HEK293 (cell line): ENCODE measurements around the gene C6orf163.

Experiments used
- CTCF ChIA-PET: fragments of 350-600 bp; formaldehyde crosslinking; extraction: SDS; loops from one replicate; lab custom pipeline; 2021; ENCODE audit warnings: antibody characterized with exemption; lab: Yijun Ruan, JAX
- POLR2A ChIA-PET: fragments of 300-600 bp; formaldehyde crosslinking; extraction: SDS; loops from one replicate; lab custom pipeline; 2020; ENCODE audit warnings: antibody characterized with exemption, inconsistent platforms; lab: Yijun Ruan, JAX
- H3K27ac ChIP-seq: fragments of 200-500 bp; sonication (Bioruptor generic); 2 replicates; pipeline ENCODE4 v1.5.1; 2014; ENCODE audit warnings: low read depth, low read length, control low read depth, inconsistent platforms; ENCODE audit errors: extremely low read depth
- H3K36me3 ChIP-seq, 2 experiments: fragments of 200-500 bp in 1 of 2; sonication (Bioruptor generic) in 1 of 2; 1 replicate in 1 of 2; 2 replicates in 1 of 2; pipeline ENCODE4 v1.5.1; 2014 to 2017; ENCODE audit warnings: inconsistent platforms in 2 of 2, low read length in 2 of 2; ENCODE audit not compliant: control insufficient read depth in 2 of 2, insufficient read depth in 1 of 2
- H3K4me1 ChIP-seq: fragments of 200-500 bp; sonication (Bioruptor generic); 2 replicates; pipeline ENCODE4 v1.5.1; 2014; ENCODE audit warnings: mild to moderate bottlenecking, low read length, inconsistent platforms; ENCODE audit not compliant: control insufficient read depth, insufficient read depth
- H3K4me3 ChIP-seq: 2 replicates; pipeline ENCODE4 v1.5.1; 2011; ENCODE audit warnings: low read depth, mild to moderate bottlenecking, control low read depth, low read length, moderate library complexity
- H3K9me3 ChIP-seq: fragments of 200-500 bp; sonication (Bioruptor generic); 2 replicates; pipeline ENCODE4 v1.5.1; 2014; ENCODE audit warnings: low read depth, low read length, inconsistent platforms; ENCODE audit not compliant: control insufficient read depth, insufficient read depth
- GLI2 ChIP-seq: fragments of 450-650 bp; formaldehyde crosslinking; IDR thresholded peaks from 2 replicates; pipeline ENCODE4; 2017; ENCODE audit warnings: missing biosample characterization, missing genetic modification characterization, low read depth, borderline replicate concordance
- OSR2 ChIP-seq: fragments of 450-650 bp; formaldehyde crosslinking; IDR thresholded peaks from 2 replicates; pipeline ENCODE4 v1.5.1; 2016; ENCODE audit warnings: missing biosample characterization, missing genetic modification characterization
- SP7 ChIP-seq: fragments of 450-650 bp; formaldehyde crosslinking; IDR thresholded peaks from 2 replicates; pipeline ENCODE4 v1.5.1; 2016; ENCODE audit warnings: missing biosample characterization, missing genetic modification characterization
- ZNF132 ChIP-seq: fragments of 450-650 bp; formaldehyde crosslinking; IDR thresholded peaks from 2 replicates; pipeline ENCODE4 v1.5.1; 2017; ENCODE audit warnings: missing biosample characterization, missing genetic modification characterization, borderline replicate concordance
- ZNF175 ChIP-seq: fragments of 450-650 bp; formaldehyde crosslinking; IDR thresholded peaks from 2 replicates; pipeline ENCODE4 v1.5.1; 2016; ENCODE audit warnings: missing biosample characterization, missing genetic modification characterization
- ZNF223 ChIP-seq: fragments of 450-650 bp; formaldehyde crosslinking; IDR thresholded peaks from 2 replicates; pipeline ENCODE4 v1.5.1; 2016; ENCODE audit warnings: missing biosample characterization, missing genetic modification characterization
- ZNF423 ChIP-seq: fragments of 450-650 bp; formaldehyde crosslinking; IDR thresholded peaks from 2 replicates; pipeline ENCODE4 v1.5.1; 2016; ENCODE audit warnings: missing biosample characterization, missing genetic modification characterization
- ZNF530 ChIP-seq: fragments of 450-650 bp; formaldehyde crosslinking; IDR thresholded peaks from 2 replicates; pipeline ENCODE4 v1.5.1; 2016; ENCODE audit warnings: low read depth, missing biosample characterization, missing genetic modification characterization
- ZNF660 ChIP-seq: fragments of 450-650 bp; IDR thresholded peaks from 2 replicates; pipeline ENCODE4 v1.5.1; 2018; ENCODE audit warnings: missing biosample characterization, mild to moderate bottlenecking, missing genetic modification characterization
- ZNF664 ChIP-seq: fragments of 450-650 bp; formaldehyde crosslinking; IDR thresholded peaks from 2 replicates; pipeline ENCODE4 v1.5.1; 2016; ENCODE audit warnings: missing biosample characterization, missing genetic modification characterization
- ZNF776 ChIP-seq: fragments of 450-650 bp; formaldehyde crosslinking; IDR thresholded peaks from 2 replicates; pipeline ENCODE4 v1.5.0; 2017; ENCODE audit warnings: missing biosample characterization, missing genetic modification characterization, borderline replicate concordance
- TF ChIP-seq, protein P1 (sequence below): fragments of 450-650 bp; formaldehyde crosslinking; IDR thresholded peaks from 2 replicates; pipeline ENCODE4 v1.5.1; 2016; ENCODE audit warnings: missing biosample characterization, missing genetic modification characterization
- TF ChIP-seq, protein P2 (sequence below): fragments of 450-650 bp; formaldehyde crosslinking; IDR thresholded peaks from 2 replicates; pipeline ENCODE4 v1.5.1; 2016; ENCODE audit warnings: missing biosample characterization, missing genetic modification characterization, low read depth
- TF ChIP-seq, protein P3 (sequence below): fragments of 450-650 bp; formaldehyde crosslinking; IDR thresholded peaks from 2 replicates; pipeline ENCODE4 v1.5.1; 2016; ENCODE audit warnings: missing biosample characterization, missing genetic modification characterization
- TF ChIP-seq, protein P4 (sequence below): fragments of 450-650 bp; formaldehyde crosslinking; IDR thresholded peaks from 2 replicates; pipeline ENCODE4 v1.5.1; 2016; ENCODE audit warnings: missing biosample characterization, missing genetic modification characterization
- TF ChIP-seq, protein P5 (sequence below): fragments of 450-650 bp; formaldehyde crosslinking; IDR thresholded peaks from 2 replicates; pipeline ENCODE4 v1.5.1; 2016; ENCODE audit warnings: missing biosample characterization, missing genetic modification characterization
- TF ChIP-seq, protein P6 (sequence below): fragments of 450-650 bp; formaldehyde crosslinking; IDR thresholded peaks from 2 replicates; pipeline ENCODE4 v1.5.1; 2016; ENCODE audit warnings: missing biosample characterization, missing genetic modification characterization
- TF ChIP-seq, protein P7 (sequence below): fragments of 450-650 bp; formaldehyde crosslinking; IDR thresholded peaks from 2 replicates; pipeline ENCODE4 v1.5.1; 2016; ENCODE audit warnings: missing biosample characterization, missing genetic modification characterization

C6orf163 gene

DNA sequence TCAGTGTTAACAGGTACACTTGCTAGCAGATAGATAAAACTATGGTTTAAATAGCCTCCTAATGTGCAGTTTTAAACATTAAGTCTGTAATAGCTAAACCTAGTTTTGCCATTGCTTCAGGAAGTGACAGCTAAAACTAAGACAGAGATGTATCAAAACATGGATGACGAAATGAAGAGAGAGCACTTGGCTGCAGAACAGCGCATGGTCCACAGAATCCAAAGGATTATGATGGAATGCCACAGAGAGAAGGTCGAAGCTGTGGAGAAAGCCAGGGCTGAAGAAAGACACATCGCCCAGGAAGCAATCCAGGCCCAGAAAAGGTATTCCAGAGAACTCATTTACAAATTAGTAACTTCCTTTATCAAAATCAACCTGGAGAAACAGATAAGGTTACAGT is 11.6 kb downstream of the C6orf163 start:
- ChIA-PET POLR2A (no interaction called here), CTCF (interaction anchor here (0.6 kb wide), 1 partner anchor 250 kb away, joined by 4 read pairs; no protein-coding TSS in a partner anchor)
- Histone ChIP-seq H3K4me3 (no peak overlapping the region), H3K27ac (no peak overlapping the region), H3K9me3 (no peaks in the 10 kb centered on the region), H3K4me1 (no peaks in the 10 kb centered on the region), H3K36me3 (no peaks in the 10 kb centered on the region)
- TF ChIP-seq, protein P1, sequence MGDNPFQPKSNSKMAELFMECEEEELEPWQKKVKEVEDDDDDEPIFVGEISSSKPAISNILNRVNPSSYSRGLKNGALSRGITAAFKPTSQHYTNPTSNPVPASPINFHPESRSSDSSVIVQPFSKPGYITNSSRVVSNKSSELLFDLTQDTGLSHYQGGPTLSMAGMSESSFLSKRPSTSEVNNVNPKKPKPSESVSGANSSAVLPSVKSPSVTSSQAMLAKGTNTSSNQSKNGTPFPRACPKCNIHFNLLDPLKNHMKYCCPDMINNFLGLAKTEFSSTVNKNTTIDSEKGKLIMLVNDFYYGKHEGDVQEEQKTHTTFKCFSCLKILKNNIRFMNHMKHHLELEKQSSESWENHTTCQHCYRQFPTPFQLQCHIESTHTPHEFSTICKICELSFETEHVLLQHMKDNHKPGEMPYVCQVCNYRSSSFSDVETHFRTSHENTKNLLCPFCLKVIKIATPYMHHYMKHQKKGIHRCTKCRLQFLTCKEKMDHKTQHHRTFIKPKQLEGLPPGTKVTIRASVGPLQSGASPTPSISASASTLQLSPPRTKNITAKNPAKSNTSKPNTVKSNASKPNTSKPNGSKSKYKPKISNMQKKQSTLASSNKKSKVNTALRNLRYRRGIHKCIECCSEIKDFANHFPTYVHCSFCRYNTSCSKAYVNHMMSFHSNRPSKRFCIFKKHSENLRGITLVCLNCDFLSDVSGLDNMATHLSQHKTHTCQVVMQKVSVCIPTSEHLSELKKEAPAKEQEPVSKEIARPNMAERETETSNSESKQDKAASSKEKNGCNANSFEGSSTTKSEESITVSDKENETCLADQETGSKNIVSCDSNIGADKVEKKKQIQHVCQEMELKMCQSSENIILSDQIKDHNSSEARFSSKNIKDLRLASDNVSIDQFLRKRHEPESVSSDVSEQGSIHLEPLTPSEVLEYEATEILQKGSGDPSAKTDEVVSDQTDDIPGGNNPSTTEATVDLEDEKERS (tag by site-specific recombination) = no peak
- TF ChIP-seq, protein P2, sequence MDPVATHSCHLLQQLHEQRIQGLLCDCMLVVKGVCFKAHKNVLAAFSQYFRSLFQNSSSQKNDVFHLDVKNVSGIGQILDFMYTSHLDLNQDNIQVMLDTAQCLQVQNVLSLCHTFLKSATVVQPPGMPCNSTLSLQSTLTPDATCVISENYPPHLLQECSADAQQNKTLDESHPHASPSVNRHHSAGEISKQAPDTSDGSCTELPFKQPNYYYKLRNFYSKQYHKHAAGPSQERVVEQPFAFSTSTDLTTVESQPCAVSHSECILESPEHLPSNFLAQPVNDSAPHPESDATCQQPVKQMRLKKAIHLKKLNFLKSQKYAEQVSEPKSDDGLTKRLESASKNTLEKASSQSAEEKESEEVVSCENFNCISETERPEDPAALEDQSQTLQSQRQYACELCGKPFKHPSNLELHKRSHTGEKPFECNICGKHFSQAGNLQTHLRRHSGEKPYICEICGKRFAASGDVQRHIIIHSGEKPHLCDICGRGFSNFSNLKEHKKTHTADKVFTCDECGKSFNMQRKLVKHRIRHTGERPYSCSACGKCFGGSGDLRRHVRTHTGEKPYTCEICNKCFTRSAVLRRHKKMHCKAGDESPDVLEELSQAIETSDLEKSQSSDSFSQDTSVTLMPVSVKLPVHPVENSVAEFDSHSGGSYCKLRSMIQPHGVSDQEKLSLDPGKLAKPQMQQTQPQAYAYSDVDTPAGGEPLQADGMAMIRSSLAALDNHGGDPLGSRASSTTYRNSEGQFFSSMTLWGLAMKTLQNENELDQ (tag by site-specific recombination) = no peak
- TF ChIP-seq ZNF223 (tag by site-specific recombination) (no peak), ZNF175 (tag by site-specific recombination) (no peak), ZNF530 (tag by site-specific recombination) (no peak), SP7 (tag by site-specific recombination) (no peak), ZNF132 (tag by site-specific recombination) (no peak), ZNF660 (tag by site-specific recombination) (no peak), ZNF423 (tag by site-specific recombination) (no peak), ZNF776 (tag by site-specific recombination) (no peak)
- TF ChIP-seq, protein P3, sequence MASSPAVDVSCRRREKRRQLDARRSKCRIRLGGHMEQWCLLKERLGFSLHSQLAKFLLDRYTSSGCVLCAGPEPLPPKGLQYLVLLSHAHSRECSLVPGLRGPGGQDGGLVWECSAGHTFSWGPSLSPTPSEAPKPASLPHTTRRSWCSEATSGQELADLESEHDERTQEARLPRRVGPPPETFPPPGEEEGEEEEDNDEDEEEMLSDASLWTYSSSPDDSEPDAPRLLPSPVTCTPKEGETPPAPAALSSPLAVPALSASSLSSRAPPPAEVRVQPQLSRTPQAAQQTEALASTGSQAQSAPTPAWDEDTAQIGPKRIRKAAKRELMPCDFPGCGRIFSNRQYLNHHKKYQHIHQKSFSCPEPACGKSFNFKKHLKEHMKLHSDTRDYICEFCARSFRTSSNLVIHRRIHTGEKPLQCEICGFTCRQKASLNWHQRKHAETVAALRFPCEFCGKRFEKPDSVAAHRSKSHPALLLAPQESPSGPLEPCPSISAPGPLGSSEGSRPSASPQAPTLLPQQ (tag by site-specific recombination) = no peak
- TF ChIP-seq, protein P4, sequence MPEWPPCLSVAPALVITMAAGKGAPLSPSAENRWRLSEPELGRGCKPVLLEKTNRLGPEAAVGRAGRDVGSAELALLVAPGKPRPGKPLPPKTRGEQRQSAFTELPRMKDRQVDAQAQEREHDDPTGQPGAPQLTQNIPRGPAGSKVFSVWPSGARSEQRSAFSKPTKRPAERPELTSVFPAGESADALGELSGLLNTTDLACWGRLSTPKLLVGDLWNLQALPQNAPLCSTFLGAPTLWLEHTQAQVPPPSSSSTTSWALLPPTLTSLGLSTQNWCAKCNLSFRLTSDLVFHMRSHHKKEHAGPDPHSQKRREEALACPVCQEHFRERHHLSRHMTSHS = no peak

DNA sequence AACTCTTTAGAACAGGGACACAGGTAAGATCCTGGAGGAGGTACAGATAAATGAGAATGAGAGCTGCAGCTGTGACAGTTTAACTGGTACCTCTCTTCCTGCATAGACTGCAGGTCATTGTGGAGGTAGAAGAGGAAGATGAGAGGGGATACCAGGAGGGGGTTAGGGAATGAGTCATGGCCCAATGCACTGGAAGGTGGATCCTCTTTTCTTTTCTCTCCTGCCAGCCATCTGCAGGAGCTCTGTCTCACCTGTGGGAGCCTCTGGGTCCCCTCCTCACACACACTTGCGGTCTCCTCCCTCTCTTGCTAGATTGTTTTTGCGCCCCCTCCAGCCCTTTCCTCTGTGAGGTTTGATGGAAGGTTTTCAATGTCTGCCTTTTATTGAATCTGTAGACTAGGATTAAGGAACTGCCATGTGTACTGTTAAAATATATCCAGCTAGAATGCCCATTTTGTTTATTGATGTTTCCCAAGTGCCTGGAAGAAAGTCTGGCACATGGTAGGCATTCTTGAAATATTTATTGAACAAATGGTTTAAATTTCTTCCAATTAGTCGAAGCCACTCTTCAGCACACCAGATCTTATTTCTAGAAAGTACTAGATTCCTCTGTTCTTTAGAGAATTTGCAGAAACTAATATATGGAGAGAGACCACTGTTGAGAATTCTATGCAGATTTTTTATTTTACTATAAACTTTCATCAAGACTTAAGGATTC is 13.0 kb downstream of the C6orf163 start:
- POLR2A ChIA-PET = no interaction called here
- Histone ChIP-seq H3K9me3 (no peaks in the 10 kb centered on the region), H3K4me3 (no peak overlapping the region), H3K27ac (no peak overlapping the region), H3K36me3 (no peaks in the 10 kb centered on the region), H3K4me1 (no peaks in the 10 kb centered on the region)
- CTCF ChIA-PET = interaction anchor here (0.6 to 0.9 kb wide), 2 partner anchors 10 to 27 kb away, joined by 3 read pairs; no protein-coding TSS in a partner anchor
- TF ChIP-seq, protein P5, sequence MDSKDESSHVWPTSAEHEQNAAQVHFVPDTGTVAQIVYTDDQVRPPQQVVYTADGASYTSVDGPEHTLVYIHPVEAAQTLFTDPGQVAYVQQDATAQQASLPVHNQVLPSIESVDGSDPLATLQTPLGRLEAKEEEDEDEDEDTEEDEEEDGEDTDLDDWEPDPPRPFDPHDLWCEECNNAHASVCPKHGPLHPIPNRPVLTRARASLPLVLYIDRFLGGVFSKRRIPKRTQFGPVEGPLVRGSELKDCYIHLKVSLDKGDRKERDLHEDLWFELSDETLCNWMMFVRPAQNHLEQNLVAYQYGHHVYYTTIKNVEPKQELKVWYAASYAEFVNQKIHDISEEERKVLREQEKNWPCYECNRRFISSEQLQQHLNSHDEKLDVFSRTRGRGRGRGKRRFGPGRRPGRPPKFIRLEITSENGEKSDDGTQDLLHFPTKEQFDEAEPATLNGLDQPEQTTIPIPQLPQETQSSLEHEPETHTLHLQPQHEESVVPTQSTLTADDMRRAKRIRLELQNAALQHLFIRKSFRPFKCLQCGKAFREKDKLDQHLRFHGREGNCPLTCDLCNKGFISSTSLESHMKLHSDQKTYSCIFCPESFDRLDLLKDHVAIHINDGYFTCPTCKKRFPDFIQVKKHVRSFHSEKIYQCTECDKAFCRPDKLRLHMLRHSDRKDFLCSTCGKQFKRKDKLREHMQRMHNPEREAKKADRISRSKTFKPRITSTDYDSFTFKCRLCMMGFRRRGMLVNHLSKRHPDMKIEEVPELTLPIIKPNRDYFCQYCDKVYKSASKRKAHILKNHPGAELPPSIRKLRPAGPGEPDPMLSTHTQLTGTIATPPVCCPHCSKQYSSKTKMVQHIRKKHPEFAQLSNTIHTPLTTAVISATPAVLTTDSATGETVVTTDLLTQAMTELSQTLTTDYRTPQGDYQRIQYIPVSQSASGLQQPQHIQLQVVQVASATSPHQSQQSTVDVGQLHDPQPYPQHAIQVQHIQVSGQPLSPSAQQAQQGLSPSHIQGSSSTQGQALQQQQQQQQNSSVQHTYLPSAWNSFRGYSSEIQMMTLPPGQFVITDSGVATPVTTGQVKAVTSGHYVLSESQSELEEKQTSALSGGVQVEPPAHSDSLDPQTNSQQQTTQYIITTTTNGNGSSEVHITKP (tag by site-specific recombination) = no peak
- TF ChIP-seq OSR2 (tag by site-specific recombination) (no peak), GLI2 (tag by site-specific recombination) (no peak), ZNF664 (tag by site-specific recombination) (no peak)
- TF ChIP-seq, protein P6, sequence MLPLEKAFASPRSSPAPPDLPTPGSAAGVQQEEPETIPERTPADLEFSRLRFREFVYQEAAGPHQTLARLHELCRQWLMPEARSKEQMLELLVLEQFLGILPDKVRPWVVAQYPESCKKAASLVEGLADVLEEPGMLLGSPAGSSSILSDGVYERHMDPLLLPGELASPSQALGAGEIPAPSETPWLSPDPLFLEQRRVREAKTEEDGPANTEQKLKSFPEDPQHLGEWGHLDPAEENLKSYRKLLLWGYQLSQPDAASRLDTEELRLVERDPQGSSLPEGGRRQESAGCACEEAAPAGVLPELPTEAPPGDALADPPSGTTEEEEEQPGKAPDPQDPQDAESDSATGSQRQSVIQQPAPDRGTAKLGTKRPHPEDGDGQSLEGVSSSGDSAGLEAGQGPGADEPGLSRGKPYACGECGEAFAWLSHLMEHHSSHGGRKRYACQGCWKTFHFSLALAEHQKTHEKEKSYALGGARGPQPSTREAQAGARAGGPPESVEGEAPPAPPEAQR = no peak
- TF ChIP-seq, protein P7, sequence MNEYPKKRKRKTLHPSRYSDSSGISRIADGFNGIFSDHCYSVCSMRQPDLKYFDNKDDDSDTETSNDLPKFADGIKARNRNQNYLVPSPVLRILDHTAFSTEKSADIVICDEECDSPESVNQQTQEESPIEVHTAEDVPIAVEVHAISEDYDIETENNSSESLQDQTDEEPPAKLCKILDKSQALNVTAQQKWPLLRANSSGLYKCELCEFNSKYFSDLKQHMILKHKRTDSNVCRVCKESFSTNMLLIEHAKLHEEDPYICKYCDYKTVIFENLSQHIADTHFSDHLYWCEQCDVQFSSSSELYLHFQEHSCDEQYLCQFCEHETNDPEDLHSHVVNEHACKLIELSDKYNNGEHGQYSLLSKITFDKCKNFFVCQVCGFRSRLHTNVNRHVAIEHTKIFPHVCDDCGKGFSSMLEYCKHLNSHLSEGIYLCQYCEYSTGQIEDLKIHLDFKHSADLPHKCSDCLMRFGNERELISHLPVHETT (tag by site-specific recombination) = no peak
